GM15510 (cell line): ENCODE measurements around the gene NPAS3.

ENCODE experiments used
- POLR2A ChIP-seq: IDR thresholded peaks from 3 replicates; pipeline ENCODE4 v1.6.1; 2011; ENCODE audit warnings: borderline replicate concordance; ENCODE audit not compliant: insufficient read length; ENCODE audit errors: extremely low read depth

The NPAS3 gene

DNA sequence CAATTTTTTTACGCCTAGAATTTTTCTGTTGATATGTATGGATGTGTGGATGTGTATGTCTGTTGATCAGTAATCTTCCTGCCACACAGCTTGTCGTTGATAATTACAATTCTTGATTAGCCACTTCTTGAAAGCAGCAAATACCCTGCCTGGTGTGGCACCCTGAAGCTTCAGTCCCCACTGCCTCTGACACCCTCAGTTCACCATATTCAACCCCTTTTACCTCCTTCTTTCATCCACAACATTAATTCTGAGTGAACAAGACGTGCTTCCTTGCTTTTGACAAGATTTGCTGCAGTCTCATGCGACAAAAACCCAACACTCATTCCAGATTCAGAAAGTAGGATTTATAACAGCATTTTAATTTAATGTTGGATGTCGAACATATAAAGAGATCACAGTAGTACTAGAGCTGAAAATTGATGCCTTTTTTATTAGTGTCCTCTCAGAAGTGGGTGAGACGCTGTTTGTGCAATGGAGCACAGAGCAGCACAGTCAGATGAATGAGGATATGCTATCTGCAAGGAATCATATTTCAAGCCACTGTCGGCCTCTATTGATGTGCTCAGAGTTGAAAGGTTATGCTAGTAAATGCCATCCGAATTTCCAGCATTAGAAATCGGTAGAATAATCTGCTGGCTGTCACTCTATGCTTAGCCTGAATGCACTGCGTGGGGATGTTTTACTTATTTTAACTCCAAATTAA is 628.5 kb downstream of the NPAS3 start:
- TF ChIP-seq POLR2A = no peak

DNA sequence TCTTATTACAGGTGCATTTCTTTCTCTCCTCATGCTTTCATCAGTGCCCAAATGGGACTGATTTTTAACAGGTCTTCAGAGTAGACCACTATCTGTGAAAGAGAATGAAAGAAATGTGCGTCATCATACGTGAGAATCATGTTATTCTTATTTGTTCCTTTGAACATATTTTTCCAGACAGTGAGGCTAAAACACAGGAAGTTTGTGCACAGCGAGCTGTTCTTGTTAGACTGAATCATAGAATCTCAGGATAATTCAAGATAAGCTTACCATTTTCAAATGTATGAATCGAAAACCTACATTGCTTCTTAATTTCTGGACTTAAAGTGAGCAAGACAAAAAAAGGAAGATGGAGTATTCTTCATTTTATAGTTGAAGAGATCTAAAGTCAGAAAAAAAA is 629.1 kb downstream of the NPAS3 start:
- TF ChIP-seq POLR2A = no peak

DNA sequence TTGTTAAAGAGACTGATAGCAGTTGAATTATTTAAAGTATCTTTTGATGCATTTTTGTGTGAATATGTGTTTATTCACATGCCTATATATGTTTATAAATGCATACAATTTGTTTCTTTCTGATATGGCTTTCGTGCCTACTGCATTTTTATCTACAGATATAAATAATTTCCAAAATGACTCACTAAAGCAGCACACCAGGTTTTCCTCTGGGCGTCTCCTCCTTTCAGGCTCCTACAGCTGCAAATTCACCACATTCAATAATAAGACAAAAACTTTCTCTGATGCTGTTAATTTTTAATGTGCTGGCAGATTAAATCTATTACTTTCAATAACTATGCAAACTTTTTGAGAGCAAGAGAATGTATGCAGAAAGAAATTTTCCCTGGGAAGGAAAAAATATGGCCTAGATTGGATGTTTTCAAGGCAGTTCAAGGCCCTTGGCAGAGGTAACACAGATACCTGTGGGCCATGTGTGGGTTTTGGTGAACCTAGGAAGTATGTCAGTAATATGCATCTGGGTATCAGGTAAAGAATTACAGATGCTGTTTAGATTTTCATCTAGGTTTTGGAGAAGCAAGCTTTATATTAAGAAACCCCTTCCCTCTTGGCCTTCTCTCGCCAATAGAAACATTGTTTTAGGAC is 630.4 kb downstream of the NPAS3 start:
- no peak for TF ChIP-seq POLR2A

DNA sequence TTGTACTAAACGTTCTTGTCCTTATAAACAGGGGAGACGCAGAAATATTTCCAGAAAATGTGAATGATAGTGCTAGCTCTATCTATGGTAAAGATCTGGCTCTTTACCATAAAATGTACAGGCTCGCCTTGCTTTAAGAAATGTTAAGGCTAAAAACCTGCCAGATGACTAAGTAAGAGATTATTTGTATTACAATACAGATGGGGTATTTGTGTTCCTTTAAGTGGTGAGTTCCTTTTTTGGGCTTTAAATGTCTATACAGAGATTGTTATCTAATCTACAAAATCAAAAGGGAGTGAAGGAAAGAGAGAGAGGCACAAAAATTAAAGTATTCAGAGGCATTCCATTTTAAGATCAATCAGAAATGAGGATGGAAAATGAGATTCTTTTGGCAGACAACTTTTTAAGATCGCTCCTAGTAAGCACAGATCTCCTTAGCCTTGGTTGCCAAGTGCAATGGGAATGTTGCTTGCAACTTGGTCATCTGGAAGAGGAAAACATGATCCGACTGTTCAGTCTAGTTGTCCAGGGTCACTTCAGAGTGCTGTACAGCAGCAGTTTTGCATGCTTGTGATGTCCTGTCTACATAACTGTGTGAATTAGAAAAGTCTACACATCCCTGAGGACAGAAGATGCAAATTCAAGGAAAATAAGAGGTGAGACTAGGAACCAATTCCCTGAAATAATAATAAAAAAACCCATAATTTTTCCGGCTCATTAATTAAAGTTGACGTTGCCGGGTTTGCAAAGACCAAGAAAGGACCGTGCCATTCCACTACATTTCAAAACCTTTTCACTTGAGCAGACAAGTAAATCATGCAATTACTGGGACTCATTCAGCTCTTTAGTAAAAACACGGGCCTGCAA is 631.4 kb downstream of the NPAS3 start:
- no peak for TF ChIP-seq POLR2A

DNA sequence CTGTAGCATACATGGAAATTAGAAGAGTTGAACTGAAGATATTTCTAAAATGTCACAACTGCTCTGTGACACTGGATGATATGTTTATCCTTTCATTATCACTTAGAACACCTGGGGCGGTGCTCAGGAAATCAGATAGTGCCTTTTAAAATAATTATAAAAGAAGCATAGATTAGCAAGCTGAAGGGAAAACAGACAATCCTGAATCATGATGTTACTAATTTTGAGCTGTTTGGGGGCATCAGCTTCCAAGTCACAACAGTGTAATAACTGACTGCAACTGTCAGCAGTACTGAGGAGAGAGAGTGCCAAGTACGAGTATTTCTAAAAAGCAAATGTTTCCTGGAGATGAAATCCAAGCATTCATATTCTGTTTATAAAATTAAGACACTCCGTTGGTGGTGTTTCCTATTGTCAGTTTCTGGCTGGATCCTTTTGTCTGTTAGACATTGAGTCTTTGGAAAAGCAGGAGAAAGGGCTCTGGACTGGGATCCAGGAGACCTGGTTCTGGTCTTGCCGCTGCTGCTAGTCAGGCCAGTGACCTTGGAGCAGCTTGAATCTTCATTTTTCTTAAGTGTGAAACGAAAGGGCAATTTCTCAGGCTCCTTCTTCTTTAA is 632.1 kb downstream of the NPAS3 start:
- TF ChIP-seq POLR2A = no peak

DNA sequence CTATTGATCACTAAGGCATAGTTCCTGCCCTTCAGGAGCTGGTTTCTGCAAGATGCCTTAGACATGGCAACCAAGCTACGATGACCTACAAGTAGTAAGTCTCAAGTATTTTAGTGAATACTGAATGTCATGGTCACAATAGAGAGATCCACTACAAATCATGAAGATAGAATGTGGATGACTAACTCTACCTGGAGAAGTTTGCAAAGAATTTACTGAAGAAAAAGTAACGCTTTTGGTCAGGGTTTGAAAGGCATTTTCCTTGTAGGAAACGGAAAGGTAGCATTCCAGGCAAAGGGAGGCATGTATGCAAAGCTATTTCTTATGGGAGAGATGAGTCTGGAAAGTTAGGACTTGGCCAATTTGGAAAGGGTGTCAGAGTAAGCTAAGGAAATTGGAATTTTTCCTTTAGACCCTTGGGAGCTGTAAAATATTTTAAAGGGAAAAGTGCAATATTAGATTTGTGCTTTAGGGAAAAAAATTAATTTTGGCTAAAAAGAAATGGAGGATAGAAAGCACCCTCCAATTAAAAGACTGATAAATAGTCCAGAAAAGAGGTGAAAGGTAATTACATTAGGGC is 634.7 kb downstream of the NPAS3 start:
- no peak for TF ChIP-seq POLR2A

DNA sequence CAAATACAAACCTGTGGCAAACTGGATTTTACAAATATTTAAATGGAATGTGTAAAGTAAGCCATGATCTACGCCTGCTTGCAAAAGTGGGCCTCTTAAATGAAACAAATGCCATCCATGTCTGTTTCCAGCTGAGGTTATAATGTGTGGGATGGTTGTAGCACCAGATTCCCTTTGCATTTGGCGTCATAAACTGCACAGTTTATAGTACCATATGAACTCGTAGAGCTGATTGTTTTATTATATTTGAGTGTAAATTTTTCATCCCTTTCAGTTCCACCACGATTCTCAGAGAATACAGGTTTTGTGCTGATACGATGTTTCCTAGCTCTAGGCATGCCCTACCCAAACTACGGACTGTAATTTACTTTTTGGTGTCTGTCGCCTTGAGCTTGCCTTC is 637.3 kb downstream of the NPAS3 start:
- TF ChIP-seq POLR2A = no peak

DNA sequence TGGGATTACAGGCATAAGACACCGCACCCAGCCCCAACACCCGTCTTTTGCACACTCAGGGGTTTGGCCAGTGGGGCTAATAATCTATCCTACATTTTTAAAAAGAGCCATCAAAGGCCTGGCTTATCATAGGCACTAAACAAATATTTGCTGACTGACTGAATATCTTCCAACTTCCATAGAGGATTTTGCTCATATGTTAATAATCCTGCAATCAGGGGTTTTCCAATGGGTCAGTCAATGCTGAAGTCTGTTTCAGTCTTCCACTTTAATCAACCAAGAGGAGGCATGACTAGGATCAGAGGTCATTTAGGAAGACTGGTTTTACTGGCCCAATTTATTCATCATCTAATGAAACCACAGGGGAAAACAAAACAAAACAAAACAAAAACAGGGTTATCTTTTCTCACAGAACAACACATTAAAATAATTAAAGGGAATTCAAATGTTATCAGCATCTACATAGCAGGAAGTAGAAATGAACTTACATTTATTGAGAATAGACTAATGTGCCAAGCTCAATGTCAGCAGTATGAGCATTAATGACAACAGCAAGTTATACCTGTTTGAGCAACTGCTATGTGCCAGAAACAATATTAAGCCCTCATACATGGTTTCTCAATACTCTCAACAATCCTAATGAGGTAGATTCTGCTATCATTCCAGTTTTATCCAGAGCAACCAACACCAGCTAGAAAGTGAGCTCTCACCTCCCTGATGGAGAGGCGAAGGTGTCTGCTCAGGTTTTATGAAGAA is 640.0 kb downstream of the NPAS3 start:
- TF ChIP-seq POLR2A = no peak

DNA sequence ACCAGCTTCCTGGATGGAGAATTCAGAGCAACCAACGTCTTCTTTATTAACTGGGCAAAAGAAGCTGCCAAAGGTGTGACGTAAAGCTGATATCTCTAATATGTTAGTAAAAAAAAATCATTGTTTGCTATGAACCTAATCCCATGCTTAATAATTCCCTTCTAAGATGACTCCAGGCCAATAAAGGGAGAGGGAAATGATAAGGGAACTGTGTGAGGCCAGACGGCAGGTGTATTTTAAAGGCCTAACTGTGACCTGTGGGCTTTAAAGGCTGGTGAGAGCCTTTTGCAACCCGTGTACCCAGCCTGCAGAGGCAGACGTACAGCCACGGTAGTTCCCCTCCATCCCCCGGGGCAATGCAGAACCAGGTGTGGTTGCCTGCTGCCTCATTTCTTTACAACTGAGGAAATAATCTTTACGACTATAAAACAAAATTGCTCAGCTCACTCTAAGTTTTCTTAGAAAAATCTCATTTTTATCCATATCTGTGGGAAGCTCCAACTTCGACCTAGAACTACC is 641.6 kb downstream of the NPAS3 start:
- TF ChIP-seq POLR2A = no peak

DNA sequence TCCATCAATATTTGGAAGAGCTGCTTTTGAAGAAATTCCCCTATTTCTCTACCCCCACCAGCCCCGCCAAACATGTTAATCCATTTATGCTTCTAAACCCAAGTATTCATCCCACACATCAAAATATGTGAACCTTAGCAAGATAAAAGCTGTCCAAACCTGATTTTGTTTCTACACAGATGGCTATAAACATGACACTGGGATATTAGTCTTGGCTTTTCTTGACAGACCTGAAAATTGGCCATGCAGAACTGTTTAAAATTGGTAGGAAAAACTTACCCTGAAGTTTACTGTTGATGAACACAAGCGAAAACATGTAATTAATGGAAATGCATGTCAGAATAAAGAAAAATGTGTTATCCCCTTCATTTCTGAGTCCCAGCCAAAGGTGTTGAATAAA is 642.2 kb downstream of the NPAS3 start:
- TF ChIP-seq POLR2A = no peak

DNA sequence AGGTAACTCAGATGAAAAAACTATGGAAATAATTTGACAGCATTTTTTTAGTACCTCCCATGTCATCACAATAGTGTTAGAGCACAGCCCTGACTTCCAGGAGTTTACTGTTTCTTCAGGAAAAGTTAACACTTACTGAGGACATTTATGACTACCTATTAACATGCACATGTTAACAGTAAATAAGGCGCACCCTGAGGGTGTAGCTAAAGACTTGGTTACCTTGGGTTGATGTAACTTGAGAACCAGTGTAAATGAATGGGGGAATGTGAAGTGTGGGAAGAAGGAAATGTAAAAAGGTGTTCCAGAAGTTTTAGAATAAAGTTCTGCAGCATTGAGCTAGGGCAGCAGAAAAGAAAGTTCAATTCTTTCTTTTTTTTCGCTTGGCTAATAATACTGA is 646.0 kb downstream of the NPAS3 start:
- TF ChIP-seq POLR2A = no peak

DNA sequence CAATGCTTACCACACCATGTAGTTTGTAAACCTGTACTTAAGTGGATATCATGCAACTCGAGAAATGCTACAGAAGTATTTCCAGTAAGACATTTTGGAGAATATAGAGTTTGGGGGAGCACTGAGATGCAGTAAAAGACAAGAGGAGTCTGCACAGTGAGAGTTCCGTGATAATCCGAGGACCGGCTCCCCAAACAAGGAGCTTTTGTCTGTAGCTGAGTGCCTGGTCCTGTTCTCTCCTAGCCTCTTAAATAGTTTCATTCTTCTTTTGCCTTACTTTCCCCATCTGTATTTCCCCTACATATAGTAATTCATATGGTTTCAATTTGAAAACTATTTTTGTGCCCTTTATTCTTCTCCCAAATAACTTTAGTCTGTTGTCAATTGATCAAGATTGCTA is 648.1 kb downstream of the NPAS3 start:
- TF ChIP-seq POLR2A = no peak

DNA sequence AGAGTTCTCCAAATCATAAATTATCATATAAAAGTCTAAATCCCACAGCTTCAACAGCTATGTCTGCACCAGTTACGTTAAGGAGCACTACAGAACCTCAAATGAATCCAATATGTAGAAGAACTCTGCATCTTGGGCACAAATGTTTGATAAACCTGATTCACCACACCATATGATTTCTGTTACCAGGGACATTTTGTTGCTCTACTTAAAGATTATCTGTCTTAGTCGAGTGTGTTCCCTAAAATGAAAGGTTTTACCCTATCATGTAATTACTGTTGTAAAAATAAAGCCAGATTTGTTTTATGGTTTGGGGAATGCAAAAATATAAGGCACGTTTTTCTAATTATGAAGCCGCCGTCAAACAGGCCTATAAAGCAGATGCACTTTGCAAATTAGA is 649.1 kb downstream of the NPAS3 start:
- no peak for TF ChIP-seq POLR2A

DNA sequence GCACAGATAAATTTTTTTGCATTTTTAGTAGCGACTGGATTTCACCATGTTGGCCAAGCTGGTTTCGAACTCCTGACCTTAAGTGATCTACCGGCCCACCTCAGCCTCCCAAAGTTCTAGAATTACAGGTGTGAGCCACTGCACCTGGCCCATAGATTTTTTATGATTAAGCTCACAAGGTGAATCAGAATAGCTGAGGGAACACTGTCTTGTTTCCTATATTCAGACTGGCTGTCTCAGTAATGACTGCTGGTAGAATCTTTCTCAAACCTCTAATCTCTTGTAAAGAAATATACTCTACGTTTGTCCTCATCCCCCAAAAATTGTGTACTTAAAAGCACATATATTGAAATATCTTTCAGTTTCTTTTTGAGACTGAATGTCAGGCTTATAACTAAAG is 650.1 kb downstream of the NPAS3 start:
- no peak for TF ChIP-seq POLR2A

DNA sequence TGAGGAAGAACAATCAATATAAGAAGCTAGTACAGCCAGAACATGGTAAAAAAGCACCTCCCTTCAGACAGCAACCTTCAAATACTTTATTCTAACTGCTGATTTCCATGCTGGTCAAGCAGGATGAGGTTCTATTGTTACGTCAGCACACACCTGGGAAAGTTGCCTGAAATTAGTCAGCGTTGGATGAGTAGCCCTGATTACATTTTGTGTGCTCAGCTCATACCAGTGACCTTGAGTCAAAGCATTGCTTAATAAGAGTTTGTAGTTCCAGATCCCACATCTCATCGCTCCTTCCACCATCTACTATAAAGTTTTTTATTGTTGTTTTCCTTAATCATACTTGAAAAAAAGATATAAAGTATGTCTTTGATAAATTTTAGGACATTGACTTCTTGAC is 650.7 kb downstream of the NPAS3 start:
- no peak for TF ChIP-seq POLR2A
